Heart left ventricle (tissue), 16 donors: Measurements from ENCODE around the gene RNU5B-1. TPM values are rescaled to one million over a fixed set of nuclear protein-coding genes. Genes with fewer than 3 reads are reported as not detected.

Source experiments
- ATAC-seq, 4 donors: fragments of 200-7000 bp; cut with Tn5 transposase; one replicate each; pipeline ENCODE4 v1.9.1; 2020 to 2022; ENCODE audit warnings: moderate library complexity in 4 of 4, mild to moderate bottlenecking in 3 of 4, moderate number of reproducible peaks in 1 of 4
- DNase-seq, 5 donors: peaks; one replicate each; pipeline ENCODE4 v3.0.0-alpha.2; 2020
- H3K27ac ChIP-seq, 12 donors: fragments of 200-600 bp; sonication (generic) in 4 of 12; one replicate each; pipeline versions ENCODE4 v1.5.0 to v1.8.0; 2016 to 2022; ENCODE audit warnings: mild to moderate bottlenecking in 2 of 12
- H3K27me3 ChIP-seq, 9 donors: fragments of 200-600 bp; sonication (generic) in 2 of 9; one replicate each; pipeline versions ENCODE4 v1.5.1 to v1.8.0; 2016 to 2022; ENCODE audit warnings: mild to moderate bottlenecking in 3 of 9
- H3K36me3 ChIP-seq, 9 donors: fragments of 200-600 bp; sonication (generic) in 2 of 9; one replicate each; pipeline versions ENCODE4 v1.5.0 to v1.8.0; 2018 to 2022; ENCODE audit warnings: mild to moderate bottlenecking in 2 of 9
- H3K4me1 ChIP-seq, 12 donors: fragments of 200-600 bp; sonication (generic) in 4 of 12; one replicate each; pipeline versions ENCODE4 v1.5.0 to v1.8.0; 2016 to 2022; ENCODE audit warnings: mild to moderate bottlenecking in 3 of 12
- H3K4me3 ChIP-seq, 12 donors: fragments of 200-600 bp; sonication (generic) in 4 of 12; one replicate each; pipeline versions ENCODE4 v1.5.0 to v1.8.0; 2017 to 2022; ENCODE audit warnings: mild to moderate bottlenecking in 9 of 12, moderate library complexity in 4 of 12
- H3K9me3 ChIP-seq, 12 donors: fragments of 200-600 bp; sonication (generic) in 4 of 12; one replicate each; pipeline versions ENCODE4 v1.5.0 to v1.8.0; 2016 to 2022; ENCODE audit warnings: mild to moderate bottlenecking in 1 of 12
- POLR2A ChIP-seq, 2 donors: fragments of 450-650 bp; IDR thresholded peaks; one replicate each; pipeline ENCODE4 v1.6.1; 2017; ENCODE audit warnings: antibody characterized with exemption in 2 of 2, mild to moderate bottlenecking in 2 of 2, moderate library complexity in 2 of 2
- WGBS, 4 donors: extraction: QIAGEN DNeasy Blood & Tissue Kit in 2 of 4; methylation state at CpG; one replicate each; pipeline versions ENCODE4 v1.1.5 to v1.1.7; 2013 to 2018; 5-methylcytosine and 5-hydroxymethylcytosine counted together
- intact Hi-C, 10 donors: fragments of 100-400 bp; cut with DNase I; formaldehyde crosslinking; loops; one replicate each; pipeline versions ENCODE4 v1.11.1 to v1.14.2; 2022
- polyA plus RNA-seq, 2 donors: library from polyadenylated mRNA; stranded (reverse); fragments of 200-250 nt; gene quantifications; one replicate each; pipeline ENCODE4 v1.2.3, GENCODE V29; 2013
- total RNA-seq, 9 donors: library from RNA; depleted of rRNA in 2 of 9; stranded (reverse); fragments of >200 nt in 2 of 9; fragmentation: NEBNext Ultra II Directional in 3 of 9; extraction: Animal tissue kit (Norgen Biotek cat#: 25700) in 3 of 9; gene quantifications; one replicate each; pipeline versions ENCODE4 v1.1.0 to v1.2.4, GENCODE V29; 2016 to 2023
- TF ChIP-seq, protein P1 (sequence below), 12 donors: fragments of 200-600 bp; sonication (generic) in 4 of 12; IDR thresholded peaks; one replicate each; pipeline versions ENCODE4 v1.5.0 to v1.8.0; 2018 to 2022; ENCODE audit warnings: antibody characterized with exemption in 12 of 12, mild to moderate bottlenecking in 5 of 12
- donor health status: ischemic (EF 13 %, LVEDD 7.1; RV severe dilation, severe dysfunction).
- donor health status: healthy with polysubstance abuse.
- donor health status: DM: no; HTN: yes; CAD: no.
- donor health status: DM: no; HTN: no; CAD: no.
- donor health status: ischemic (EF 25% LVEDD 6.9; RV normal size, moderate dysfunction).
- donor health status: ischemic (EF 25% LVEDD 5.7; RV mildly dilated, moderate dysfunction).
- donor health status: healthy.
- donor health status: DM: yes; HTN: yes; CAD: no.
- donor health status: ischemic (EF 35%, LVEDD 5.7; RV mildly dilated, moderate dysfunction).
- donor health status: nonischemic (EF 11% LVEDD 7.7; RV severe dilation, severe dysfunction).
- donor health status: DM: yes; HTN: yes; CAD: no.
- donor health status: PGD.
- donor health status: ischemic (EF 29% LVEDD 5.4; RV normal size, mild dysfunction).
- donor health status: nonischemic (EF 23%, LVEDD 6.1; RV moderate dilation, normal function).

RNU5B-1 gene
- total and polyA plus RNA-seq, 11 donors = 18.6 to 30.4 TPM; not detected in 9

DNA sequence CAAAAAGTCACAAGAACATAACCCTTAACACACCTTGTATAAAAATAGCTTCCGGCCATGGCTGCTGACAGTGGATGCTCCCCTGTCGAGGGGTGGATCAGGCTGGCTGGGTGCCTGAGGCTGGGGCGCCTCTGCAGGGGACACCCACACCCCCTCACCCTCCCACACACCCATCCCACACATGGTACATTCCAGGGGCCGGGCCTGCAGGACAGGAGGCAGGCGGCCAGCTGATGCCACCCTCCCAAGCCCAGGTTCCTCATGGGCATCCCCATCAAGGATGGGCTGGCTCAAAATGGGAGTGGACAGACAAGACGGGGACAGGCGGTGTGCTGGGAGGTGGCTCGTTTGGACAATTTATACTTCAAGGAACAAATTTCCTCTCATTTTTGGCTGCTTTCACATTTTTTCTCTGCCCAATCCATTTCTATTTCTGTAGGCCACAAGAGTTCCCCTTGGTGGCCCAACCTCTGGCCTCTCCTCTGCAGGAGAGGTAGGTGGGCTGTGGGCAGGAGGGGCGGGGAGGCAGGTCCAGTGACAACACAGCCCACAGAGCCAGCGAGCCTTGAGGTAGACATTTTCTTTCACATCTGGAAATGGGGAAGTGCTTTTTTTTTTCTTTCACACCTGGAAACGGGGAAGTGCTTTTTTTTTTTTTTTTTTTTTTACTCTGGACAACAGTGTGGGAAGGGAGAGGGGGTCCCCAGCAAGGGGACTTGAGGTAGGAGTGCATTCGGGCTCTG lies 23.3 kb downstream of the RNU5B-1 start:
- H3K36me3 ChIP-seq = no peaks in the 10 kb centered on the region
- intact Hi-C loops = no loop called here
- H3K9me3 ChIP-seq = no peaks in the 10 kb centered on the region
- peaks cover 0 to 11% (median 1%) of the 10 kb centered on the region in 12 donors for H3K4me1 ChIP-seq
- no peak for TF ChIP-seq POLR2A (IDR thresholded peaks at IDR 0.05)
- TF ChIP-seq, protein P1, sequence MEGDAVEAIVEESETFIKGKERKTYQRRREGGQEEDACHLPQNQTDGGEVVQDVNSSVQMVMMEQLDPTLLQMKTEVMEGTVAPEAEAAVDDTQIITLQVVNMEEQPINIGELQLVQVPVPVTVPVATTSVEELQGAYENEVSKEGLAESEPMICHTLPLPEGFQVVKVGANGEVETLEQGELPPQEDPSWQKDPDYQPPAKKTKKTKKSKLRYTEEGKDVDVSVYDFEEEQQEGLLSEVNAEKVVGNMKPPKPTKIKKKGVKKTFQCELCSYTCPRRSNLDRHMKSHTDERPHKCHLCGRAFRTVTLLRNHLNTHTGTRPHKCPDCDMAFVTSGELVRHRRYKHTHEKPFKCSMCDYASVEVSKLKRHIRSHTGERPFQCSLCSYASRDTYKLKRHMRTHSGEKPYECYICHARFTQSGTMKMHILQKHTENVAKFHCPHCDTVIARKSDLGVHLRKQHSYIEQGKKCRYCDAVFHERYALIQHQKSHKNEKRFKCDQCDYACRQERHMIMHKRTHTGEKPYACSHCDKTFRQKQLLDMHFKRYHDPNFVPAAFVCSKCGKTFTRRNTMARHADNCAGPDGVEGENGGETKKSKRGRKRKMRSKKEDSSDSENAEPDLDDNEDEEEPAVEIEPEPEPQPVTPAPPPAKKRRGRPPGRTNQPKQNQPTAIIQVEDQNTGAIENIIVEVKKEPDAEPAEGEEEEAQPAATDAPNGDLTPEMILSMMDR (IDR thresholded peaks at IDR 0.05) = no peak
- ATAC-seq (no peak), DNase-seq (no peak)
- H3K27ac ChIP-seq = no peak overlapping the region
- no peaks in the 10 kb centered on the region for H3K27me3 ChIP-seq
- WGBS, 4 donors = 82 to 85% (median 83%) methylated on average over 12 of the region's 12 CpGs
- no peak overlapping the region for H3K4me3 ChIP-seq

DNA sequence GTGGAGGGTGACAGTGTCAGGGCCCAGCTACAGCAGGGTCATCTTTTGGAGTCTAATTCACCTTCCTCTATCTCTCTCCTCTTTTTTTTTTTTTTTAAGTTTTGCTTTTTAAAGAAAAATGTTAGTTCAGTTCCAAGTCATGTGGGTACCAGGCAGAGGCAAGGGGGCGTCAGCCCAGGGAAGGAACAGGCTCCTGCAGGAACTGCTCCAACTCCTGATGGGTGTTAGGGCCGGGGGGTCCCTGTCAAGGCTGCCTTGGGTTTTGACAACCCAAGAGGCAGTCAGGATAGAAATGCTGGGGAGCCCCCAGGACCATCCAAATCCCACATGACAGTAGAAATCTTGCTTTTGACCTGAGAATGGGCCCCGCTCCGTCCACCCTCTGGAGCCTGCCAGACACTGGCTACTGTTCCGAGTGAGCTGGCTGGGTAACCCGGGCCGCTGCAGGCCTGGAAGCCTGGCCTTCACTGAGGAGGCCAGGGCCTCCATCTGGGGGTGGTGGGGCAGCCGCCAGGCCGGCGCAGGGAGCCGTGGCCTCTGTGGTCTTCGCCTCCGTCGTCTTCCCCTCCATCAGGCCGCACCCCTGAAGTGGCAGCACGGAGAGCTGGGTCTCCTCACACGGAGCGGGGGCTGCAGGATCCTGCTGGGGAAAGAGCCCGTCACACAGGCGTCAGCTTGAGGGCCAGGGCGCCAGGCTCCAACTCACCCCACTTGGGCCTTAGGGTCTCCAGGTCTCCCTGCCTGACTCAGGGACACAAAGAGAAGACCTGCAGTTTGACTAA lies 24.2 kb downstream of the RNU5B-1 start:
- H3K27me3 ChIP-seq = no peaks in the 10 kb centered on the region
- WGBS, 4 donors = 94 to 96% (median 95%) methylated on average over 20 to 21 of the region's 21 CpGs
- H3K27ac ChIP-seq = no peak overlapping the region
- no peak for TF ChIP-seq POLR2A (IDR thresholded peaks at IDR 0.05)
- TF ChIP-seq, protein P1 (IDR thresholded peaks at IDR 0.05) = no peak
- DNase-seq (no peak), ATAC-seq (no peak)
- H3K4me1 ChIP-seq = peaks cover 0 to 7% (median 0%) of the 10 kb centered on the region in 12 donors
- H3K4me3 ChIP-seq = no peak overlapping the region
- no peaks in the 10 kb centered on the region for H3K9me3 ChIP-seq
- H3K36me3 ChIP-seq = no peaks in the 10 kb centered on the region
- intact Hi-C loops = no loop called here

DNA sequence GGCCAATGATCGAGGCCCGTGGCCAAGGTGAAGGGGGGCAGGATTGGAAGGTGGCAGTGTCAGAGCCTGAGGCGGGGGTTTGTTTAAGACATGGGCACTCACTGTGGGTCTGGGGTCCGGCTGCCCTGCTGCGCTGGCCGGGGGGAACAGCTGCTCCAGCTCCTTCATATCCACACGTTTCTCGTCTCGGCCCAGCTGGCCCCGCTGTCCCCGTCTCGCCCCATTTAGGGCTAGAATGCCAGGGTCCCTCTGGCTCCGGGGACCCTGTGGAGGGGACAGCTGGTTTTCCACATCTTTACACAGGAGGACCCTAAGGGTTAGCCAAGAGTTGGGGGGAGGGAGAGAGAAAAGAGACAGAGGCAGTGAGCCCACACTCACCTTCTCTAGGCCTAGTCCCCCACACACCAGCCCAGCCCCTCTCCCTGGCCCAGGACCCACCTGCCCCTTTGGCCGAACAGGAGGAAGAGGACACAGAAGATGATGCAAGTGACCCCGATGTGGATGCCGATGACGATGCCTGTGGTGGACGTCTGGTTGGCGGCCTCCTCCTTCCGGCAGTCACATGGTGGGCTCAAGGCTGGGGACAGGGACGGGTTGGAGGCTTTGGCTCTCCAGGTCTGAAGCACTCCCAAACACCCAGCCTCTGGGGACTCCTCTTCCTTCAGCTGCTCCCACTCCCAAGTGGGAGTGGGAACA lies 25.0 kb downstream of the RNU5B-1 start:
- Histone ChIP-seq H3K9me3 (no peaks in the 10 kb centered on the region), H3K36me3 (no peaks in the 10 kb centered on the region), H3K27ac (no peak overlapping the region), H3K4me1 (peaks cover 0 to 7% (median 0%) of the 10 kb centered on the region in 12 donors), H3K4me3 (no peak overlapping the region), H3K27me3 (no peaks in the 10 kb centered on the region)
- ATAC-seq (no peak), DNase-seq (no peak)
- WGBS, 4 donors = 96 to 97% (median 97%) methylated on average over 19 to 21 of the region's 21 CpGs
- intact Hi-C loops = no loop called here
- no peak for TF ChIP-seq POLR2A (IDR thresholded peaks at IDR 0.05)
- TF ChIP-seq, protein P1 (IDR thresholded peaks at IDR 0.05) = no peak
